HS-5 (cell line): Measurements from ENCODE around the gene OSBPL7.

Source experiments
- DNase-seq: peaks from one replicate; pipeline ENCODE4 v3.0.0-alpha.2; 2012; ENCODE audit warnings: low read depth

Gene OSBPL7

DNA sequence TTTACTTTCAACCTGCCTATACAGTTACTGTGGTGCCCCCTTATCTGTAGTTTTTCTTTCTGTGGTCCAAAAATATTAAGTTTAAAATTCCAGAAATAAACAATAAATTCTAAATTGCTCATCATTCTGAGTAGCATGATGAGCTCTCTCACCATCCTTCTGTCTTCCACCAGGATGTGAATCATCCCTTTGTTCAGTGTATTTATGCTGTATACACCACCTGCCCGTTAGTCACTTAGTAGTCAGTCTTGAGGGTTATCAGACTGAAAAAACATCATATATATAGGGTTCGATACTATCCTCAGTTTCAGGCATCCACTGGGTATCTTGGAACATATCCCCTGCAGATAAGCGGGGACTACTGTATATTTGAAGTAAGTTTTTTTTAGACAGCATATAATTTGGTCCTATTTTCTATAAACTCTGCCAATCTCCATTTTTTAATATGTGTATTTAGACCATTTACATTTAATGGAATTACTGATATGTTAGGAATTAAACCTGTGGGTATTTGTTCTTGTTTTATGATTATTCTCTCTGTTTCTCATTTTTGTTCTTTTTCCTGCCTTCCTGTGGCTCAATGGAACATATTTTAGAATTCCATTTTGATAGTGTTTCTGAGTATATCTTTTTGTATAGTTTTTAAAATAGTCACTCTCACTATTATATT, 57.5 kb downstream of the OSBPL7 start:
- DNase-seq: peak; percentile 16

DNA sequence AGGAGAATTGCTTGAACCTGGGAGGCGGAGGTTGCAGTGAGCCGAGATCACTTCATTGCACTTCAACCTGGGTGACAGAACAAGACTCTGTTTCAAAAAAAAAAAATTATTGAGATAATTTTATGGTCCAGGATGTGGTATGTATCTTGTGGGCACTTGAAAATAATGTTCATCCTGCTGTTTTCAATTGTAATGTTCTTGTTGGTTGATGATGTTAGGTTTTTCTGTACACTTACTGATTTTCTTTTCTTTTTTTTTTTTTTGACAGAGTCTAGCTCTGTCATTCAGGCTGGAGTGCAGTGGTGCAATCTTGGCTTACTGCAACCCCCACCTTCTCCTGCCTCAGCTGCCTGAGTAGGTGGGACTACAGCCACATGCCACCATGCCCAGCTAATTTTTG, 58.9 kb downstream of the OSBPL7 start:
- no peak for DNase-seq

DNA sequence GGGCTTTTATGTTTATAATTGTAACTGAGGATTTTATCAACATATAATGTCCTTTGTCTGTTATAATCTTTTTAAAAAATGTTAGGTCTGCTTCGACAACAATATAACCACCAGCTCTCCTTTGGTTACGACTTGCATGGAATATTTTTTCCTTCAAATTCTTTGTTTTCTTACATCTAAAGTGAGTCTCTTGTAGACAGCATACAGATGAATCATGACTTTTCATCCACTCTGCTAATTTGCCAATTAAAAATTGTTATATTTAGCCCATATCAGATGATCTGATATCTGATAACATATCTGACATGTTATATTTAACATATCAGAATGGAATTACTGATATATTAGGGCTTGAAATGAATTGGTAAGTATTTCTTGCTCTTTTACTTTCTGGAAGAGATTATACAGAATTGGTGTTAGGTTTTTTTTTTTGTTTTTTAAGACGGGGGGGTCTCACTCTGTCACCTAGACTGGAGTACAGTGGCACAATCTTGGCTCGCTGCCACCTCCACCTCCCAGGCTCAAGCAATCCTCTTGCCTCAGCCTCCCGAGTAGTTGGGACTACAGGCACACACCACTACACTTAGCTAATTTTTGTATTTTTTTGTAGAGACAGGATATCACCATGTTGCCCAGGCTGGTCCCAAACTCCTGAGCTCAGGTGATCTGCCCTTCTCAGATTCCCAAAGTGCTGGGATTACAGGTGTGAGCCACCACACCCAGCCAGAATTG, 61.0 kb downstream of the OSBPL7 start:
- no peak for DNase-seq

DNA sequence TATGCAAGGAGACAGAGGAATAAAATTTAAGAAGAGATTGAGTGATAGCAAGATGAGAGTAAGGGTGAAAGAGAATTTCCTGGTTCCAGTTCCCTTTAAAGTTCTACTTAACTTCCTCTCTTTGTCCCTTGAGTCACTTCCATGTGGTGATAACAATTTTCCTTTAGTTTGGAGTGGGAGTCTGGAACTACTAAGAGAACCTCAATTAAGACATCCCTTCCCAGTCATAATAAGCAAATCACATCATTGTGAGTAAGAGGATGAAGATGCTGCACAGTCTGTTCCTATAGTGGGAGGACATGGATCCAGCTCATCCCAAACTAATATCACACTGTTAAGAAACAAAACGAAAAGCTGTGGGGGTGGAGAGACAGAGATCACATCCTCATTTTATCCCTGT, 64.2 kb downstream of the OSBPL7 start:
- DNase-seq: no peak
